Measurements from ENCODE around the gene OR56B1. TPM values are rescaled to one million over a fixed set of nuclear protein-coding genes. Genes with fewer than 3 reads are reported as not detected.
A peak's percentile ranks its signal among the peaks of the same experiment; 100 is the strongest.

The OR56B1 gene, protein sequence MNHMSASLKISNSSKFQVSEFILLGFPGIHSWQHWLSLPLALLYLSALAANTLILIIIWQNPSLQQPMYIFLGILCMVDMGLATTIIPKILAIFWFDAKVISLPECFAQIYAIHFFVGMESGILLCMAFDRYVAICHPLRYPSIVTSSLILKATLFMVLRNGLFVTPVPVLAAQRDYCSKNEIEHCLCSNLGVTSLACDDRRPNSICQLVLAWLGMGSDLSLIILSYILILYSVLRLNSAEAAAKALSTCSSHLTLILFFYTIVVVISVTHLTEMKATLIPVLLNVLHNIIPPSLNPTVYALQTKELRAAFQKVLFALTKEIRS
- under 1 TPM in 1 of 6 experiments, not detected in 5; 0.12 TPM for total RNA-seq
- long read RNA-seq = 0 reads

DNA sequence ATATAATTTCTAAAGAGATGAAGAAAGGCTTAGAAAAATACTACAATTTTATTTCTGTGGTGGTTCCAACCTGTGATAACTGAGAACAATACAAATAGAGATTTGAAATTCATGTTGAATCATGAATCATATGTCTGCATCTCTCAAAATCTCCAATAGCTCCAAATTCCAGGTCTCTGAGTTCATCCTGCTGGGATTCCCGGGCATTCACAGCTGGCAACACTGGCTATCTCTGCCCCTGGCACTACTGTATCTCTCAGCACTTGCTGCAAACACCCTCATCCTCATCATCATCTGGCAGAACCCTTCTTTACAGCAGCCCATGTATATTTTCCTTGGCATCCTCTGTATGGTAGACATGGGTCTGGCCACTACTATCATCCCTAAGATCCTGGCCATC is at the start of gene OR56B1:
TSS of gene OR56B1 (plus strand) at position 53 of the 400 bp plus-strand sequence. CDS start at position 122, 69 bp downstream.
- ATAC-seq = no peak
- WGBS (ENCODE audit: insufficient coverage, low coverage, low lambda C conversion rate, missing lambda C conversion rate) = no CpG with 5 or more reads among the region's 1 CpG
- H3K4me1 ChIP-seq = no peaks in the 10 kb centered on the region

DNA sequence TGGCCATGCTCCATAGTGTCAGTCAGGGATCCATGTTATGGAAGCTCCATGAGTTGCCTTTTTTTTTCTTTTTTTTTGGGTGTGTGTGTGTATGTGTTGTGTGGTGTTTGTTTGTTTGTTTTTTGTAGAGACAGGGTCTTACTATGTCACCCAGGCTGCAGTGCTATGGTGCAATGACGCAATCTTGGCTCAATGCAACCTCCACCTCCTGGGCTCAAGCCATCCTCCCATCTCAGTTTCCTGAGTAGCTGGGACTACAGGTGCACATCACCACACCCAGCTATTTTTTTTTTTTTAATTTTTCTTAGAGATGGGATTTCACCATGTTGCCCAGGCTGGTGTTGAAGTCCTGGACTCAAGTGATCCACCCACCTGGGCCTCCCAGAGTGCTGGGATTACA is 47.8 kb upstream of the OR56B1 start:
- Histone ChIP-seq H3K27me3 (no peaks in the 10 kb centered on the region), H3K9me3 (no peaks in the 10 kb centered on the region), H3K27ac (peak overlapping the region in 1 of 3 donors; percentile 79), H3K36me3 (no peaks in the 10 kb centered on the region), H3K4me1 (peaks cover 0 to 5% (median 0%) of the 10 kb centered on the region in 4 donors), H3K4me3 (no peak overlapping the region)
- ATAC-seq = no peak
- 100% methylated on average over 1 of the region's 1 CpG for WGBS (ENCODE audit: insufficient coverage, low coverage, low lambda C conversion rate, missing lambda C conversion rate)
- TF ChIP-seq, protein P1, sequence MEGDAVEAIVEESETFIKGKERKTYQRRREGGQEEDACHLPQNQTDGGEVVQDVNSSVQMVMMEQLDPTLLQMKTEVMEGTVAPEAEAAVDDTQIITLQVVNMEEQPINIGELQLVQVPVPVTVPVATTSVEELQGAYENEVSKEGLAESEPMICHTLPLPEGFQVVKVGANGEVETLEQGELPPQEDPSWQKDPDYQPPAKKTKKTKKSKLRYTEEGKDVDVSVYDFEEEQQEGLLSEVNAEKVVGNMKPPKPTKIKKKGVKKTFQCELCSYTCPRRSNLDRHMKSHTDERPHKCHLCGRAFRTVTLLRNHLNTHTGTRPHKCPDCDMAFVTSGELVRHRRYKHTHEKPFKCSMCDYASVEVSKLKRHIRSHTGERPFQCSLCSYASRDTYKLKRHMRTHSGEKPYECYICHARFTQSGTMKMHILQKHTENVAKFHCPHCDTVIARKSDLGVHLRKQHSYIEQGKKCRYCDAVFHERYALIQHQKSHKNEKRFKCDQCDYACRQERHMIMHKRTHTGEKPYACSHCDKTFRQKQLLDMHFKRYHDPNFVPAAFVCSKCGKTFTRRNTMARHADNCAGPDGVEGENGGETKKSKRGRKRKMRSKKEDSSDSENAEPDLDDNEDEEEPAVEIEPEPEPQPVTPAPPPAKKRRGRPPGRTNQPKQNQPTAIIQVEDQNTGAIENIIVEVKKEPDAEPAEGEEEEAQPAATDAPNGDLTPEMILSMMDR (IDR thresholded peaks at IDR 0.05) = no peak
- no peak for TF ChIP-seq POLR2A (IDR thresholded peaks at IDR 0.05)
- no peak for DNase-seq
- intact Hi-C loops (cut with DNase I) = no loop called here

More for the DNA sequence above, at the start of gene OR56B1:
- DNase-seq = no peak
- intact Hi-C loops (cut with DNase I) = no loop called here
- Histone ChIP-seq H3K4me3 (no peak within 1 kb of the TSS), H3K36me3 (no peaks in the 10 kb centered on the region), H3K27me3 (no peaks in the 10 kb centered on the region), H3K9me3 (no peaks in the 10 kb centered on the region), H3K27ac (no peak within 1 kb of the TSS)
- TF ChIP-seq, protein P1 (IDR thresholded peaks at IDR 0.05) = no peak
- TF ChIP-seq POLR2A (IDR thresholded peaks at IDR 0.05) = no peak

DNA sequence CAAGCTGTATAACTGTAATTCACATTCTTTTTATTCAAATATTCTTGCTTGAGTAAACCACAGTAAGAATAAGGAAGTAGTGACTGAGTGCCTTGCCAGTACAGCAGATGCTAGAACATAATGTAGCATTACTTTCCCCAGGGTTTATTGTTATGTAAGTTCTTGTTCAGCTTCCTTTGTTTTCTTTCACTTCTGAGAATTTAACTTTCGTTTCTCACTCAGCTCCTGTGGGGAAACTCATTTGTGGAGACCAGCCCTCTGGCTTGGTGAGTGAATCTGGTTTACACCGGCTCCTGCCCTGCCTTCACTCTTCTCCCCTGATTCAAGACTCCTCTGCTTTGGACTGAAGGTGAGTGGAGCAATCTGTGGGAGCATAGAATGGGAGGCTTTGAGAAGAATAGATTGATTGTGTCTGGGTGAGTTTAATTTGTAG is 46.7 kb upstream of the OR56B1 start, which contains the start of gene TRIM22:
TSS of gene TRIM22 (plus strand) at position 240 of the 433 bp plus-strand sequence. CDS start 6,443 bp downstream, outside the sequence.
- H3K9me3 ChIP-seq = no peaks in the 10 kb centered on the region
- ATAC-seq = peak; percentile 55 to 69 (median 65)
- peak within 1 kb of the TSS; percentile 75 to 79 (median 78) for H3K27ac ChIP-seq
- no peak for DNase-seq
- H3K36me3 ChIP-seq = no peaks in the 10 kb centered on the region
- peak within 1 kb of the TSS; percentile 22 to 46 (median 38) for H3K4me3 ChIP-seq
- WGBS (ENCODE audit: insufficient coverage, low coverage, low lambda C conversion rate, missing lambda C conversion rate) = 3% methylated on average over 2 of the region's 2 CpGs
- H3K4me1 ChIP-seq = peaks cover 0 to 5% (median 0%) of the 10 kb centered on the region in 4 donors
- H3K27me3 ChIP-seq = no peaks in the 10 kb centered on the region
- no peak for TF ChIP-seq POLR2A (IDR thresholded peaks at IDR 0.05)
- TF ChIP-seq, protein P1 (IDR thresholded peaks at IDR 0.05) = no peak
- intact Hi-C loops (cut with DNase I) = no loop called here

DNA sequence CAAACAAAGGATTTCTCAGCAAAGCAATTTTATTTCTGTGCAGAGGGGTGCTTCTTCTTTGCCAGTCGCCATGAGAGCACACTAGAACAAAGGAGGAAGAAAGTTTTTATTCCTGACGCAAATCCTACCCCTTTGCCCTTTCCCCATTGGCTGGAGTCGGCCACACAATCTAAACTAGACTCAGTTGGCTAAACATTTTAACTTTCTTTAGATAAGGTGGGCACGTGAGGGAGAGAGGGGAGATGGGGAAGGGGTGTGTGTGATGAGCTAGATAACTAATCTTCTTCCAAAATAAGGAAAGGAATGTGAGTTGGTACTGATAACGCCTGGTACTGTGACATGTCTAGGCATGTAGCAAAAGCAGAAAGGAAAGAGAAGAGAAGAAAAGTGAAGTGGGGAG is 46.0 kb upstream of the OR56B1 start:
- Histone ChIP-seq H3K4me1 (peaks cover 0 to 4% (median 0%) of the 10 kb centered on the region in 4 donors), H3K36me3 (no peaks in the 10 kb centered on the region), H3K27me3 (no peaks in the 10 kb centered on the region), H3K9me3 (no peaks in the 10 kb centered on the region), H3K27ac (peak overlapping the region; percentile 75 to 79 (median 78)), H3K4me3 (peak overlapping the region; percentile 22 to 46 (median 38))
- ATAC-seq (peak; percentile 56 to 63 (median 60)), DNase-seq (no peak)
- intact Hi-C loops (cut with DNase I) = no loop called here
- WGBS (ENCODE audit: insufficient coverage, low coverage, low lambda C conversion rate, missing lambda C conversion rate) = 10% methylated on average over 5 of the region's 5 CpGs
- TF ChIP-seq, protein P1 (IDR thresholded peaks at IDR 0.05) = no peak
- TF ChIP-seq POLR2A (IDR thresholded peaks at IDR 0.05) = peak; percentile 16
